Measurements from ENCODE around the gene PCSK9. TPM values are rescaled to one million over a fixed set of nuclear protein-coding genes. Genes with fewer than 3 reads are reported as not detected.
A peak's percentile ranks its signal among the peaks of the same experiment; 100 is the strongest.

Gene PCSK9
- total RNA-seq, 1 donor from 2014 or later, result 8.8 TPM

DNA sequence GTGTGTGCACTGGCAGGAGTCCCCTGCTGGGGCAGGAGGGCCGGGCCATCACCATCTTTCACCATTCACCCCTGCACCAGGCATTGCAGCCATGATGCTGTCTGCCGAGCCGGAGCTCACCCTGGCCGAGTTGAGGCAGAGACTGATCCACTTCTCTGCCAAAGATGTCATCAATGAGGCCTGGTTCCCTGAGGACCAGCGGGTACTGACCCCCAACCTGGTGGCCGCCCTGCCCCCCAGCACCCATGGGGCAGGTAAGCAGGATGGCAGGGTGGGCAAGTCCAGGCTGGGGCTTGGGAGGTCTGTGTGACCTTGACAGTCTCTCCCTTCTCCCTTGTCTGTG is 18.6 kb downstream of the PCSK9 start:
- DNase-seq (ENCODE audit: low read depth), result no peak

GRCh38 chr1:55059302-55060132 is 20.2 kb downstream of the PCSK9 start:
- no peak for DNase-seq (ENCODE audit: low read depth)

GRCh38 chr1:55060133-55060999 is 21.0 kb downstream of the PCSK9 start:
- peak; percentile 77 for DNase-seq (ENCODE audit: low read depth)

GRCh38 chr1:55061000-55061705 is 21.8 kb downstream of the PCSK9 start:
- DNase-seq (ENCODE audit: low read depth), result no peak

DNA sequence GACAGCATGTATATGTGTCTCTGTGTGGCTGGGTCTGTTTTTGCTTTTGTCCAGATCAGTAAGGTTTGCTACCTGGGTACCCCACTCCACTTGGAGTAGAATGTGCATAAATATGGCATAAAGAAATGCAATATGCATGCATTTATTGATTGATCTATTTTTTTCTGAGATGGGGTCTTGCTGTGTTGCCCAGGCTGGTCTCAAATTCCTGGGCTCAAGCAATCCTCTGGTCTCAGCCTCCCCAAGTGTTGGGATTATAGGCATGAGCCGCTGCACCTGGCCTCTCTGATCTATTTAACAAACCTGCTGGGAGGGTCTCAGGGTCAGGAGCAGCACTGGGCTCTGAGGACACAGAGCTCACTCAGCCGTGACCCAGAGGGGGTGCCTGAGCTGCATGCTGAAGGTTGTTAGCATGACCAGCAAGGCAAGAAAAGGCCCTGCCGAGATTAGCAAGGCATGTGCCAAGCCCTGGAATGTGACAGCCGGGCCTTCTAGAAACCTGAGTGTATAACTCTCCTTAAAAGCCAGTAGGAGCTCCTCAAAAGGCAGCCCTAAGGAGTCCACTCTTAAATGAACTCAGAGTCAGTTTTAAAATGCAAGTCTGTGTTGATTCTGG is 22.5 kb downstream of the PCSK9 start:
- peak; percentile 79 for DNase-seq (ENCODE audit: low read depth)

DNA sequence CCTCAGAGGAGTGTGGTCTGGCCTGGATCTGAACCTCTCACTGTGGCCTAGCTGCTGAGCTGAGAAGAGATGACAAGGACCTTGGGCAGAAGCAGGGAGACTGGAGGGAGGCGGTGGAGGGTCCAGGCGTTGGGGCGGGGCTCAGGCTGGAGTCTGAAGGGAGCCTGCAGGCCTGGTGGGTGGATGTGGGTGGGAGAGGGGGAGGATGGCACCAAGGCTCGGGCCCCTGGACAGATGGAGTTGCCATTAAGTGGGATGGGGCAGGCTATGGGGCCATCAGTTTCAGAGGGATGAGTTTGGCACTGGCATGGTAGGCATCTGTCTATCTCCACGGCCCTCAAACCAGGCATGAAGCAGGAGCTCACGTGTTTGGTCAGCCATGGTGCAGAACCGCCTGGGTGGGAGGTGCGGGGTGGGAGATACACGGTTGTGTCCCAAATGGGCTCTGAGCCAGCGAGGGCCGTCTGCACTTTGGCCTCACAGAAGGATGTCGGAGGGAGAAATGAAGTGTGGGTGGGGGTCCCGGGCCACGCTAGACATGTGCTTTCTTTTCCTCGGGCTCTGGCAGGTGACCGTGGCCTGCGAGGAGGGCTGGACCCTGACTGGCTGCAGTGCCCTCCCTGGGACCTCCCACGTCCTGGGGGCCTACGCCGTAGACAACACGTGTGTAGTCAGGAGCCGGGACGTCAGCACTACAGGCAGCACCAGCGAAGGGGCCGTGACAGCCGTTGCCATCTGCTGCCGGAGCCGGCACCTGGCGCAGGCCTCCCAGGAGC is 23.6 kb downstream of the PCSK9 start:
- no peak for DNase-seq (ENCODE audit: low read depth)

- no peak for DNase-seq (ENCODE audit: low read depth)
Observed at GRCh38 chr1:55063577-55063942, 24.2 kb downstream of the PCSK9 start.

GRCh38 chr1:55064071-55064581 is 24.8 kb downstream of the PCSK9 start:
- DNase-seq (ENCODE audit: low read depth), result no peak

DNA sequence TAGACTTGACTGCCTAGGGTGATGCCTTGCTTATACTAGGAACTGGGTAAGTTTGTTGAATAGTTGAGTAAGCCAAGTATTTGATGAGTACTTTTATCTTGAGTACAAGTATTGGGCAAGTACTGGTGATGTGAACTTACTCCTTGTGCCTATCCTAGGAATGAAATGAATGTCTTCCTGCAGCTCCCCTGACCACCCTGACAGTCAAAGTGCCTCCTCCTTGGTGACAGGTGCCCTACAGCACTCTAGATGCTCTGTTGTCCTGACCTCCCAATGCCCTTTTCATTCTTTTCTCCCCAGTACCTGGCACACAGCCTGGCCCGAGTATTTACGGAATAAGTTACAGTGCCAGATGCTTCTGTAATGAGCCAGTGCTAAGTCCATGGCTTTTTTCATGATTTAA is 25.5 kb downstream of the PCSK9 start:
- DNase-seq (ENCODE audit: low read depth), result peak; percentile 91

DNA sequence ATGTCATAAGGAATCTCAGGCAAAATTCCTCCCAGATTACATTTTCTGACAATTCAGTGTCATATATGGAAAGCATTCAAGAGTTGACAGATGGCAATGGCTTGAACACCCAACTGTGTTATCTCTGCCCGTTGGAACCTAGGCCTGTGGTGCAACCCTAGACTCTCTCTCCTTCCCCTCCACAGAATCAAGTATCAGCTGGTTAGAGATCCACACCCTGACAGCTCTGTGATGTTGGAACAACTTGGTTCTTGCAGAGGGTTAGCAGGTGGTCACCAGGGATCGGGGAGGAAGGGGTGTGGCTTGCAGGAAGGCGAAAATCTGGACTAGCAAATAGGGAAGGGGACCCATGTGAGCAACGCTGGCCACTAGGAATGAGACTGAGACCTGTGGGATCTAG is 26.3 kb downstream of the PCSK9 start:
- peak; percentile 65 for DNase-seq (ENCODE audit: low read depth)

- DNase-seq (ENCODE audit: low read depth), result peak; percentile 80
Observed at GRCh38 chr1:55067022-55067778, 27.9 kb downstream of the PCSK9 start.

DNA sequence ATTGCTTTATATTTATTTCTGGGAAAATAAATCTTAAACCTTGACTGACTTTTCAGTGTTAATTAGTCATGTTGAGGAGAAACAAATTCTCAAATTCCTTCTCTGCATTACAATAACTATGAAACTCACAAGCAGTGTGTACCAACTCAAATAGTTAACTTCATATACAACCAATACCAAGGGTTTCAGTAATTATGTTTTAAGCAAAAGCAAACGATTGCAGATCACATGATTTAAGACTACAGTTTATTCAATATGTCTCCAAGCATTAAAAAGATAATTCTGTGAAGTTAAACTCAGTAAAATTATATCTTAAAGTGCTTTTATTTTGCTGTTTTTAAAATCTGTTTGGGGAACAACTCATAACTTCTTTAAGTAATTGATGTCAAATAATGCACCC is 28.6 kb downstream of the PCSK9 start:
- no peak for DNase-seq (ENCODE audit: low read depth)

GRCh38 chr1:55068638-55069037 is 29.3 kb downstream of the PCSK9 start:
- no peak for DNase-seq (ENCODE audit: low read depth)

- no peak for DNase-seq (ENCODE audit: low read depth)
Observed at GRCh38 chr1:55069280-55069679, 29.9 kb downstream of the PCSK9 start.

- DNase-seq (ENCODE audit: low read depth), result peak; percentile 85
Observed at GRCh38 chr1:55070293-55071164, 31.2 kb downstream of the PCSK9 start.

GRCh38 chr1:55071477-55071876 is 32.1 kb downstream of the PCSK9 start:
- peak; percentile 76 for DNase-seq (ENCODE audit: low read depth)

DNA sequence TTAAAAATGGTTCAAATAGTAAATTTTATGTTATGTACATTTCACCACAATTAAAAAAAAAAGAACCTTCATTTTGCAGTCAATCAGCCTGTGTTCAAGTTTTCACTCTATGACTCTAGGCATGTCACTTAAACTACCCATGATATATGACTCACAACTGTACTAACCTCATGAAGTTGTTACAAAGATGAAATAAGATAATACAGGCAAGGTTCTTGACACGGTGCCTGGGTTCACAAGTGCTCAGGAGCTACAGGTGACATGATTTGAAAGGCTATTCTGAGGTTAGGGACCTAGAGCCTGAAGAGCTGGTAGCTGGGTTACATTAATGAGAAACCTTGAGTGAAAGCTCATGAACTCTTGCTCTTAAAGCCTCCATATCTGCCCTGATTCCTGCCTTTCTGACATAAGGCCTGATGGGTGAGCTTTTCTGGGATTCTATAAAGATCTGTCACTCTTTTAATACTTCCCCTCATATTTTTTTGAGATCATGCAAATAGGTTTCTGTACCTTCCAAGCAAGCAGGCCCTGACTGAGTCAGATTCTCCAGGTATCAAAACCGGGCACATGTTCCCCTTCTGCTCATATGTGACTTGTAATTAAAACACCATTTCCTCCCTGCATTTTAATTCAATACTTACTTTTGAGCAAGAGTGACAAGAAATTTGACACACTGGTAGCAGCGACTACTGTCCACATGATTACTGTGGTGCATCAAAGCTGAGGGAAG is 34.0 kb downstream of the PCSK9 start:
- no peak for DNase-seq (ENCODE audit: low read depth)

GRCh38 chr1:55074455-55074854 is 35.1 kb downstream of the PCSK9 start:
- DNase-seq (ENCODE audit: low read depth), result no peak
